ENCODE data around the gene MIP. TPM values are rescaled to one million over a fixed set of nuclear protein-coding genes. Genes with fewer than 3 reads are reported as not detected.

MIP gene
- total and polyA plus RNA-seq, 2 of the 13 experiments (the other 11 are each of a cell fraction or from before 2014, with no cell fraction given): not detected

DNA sequence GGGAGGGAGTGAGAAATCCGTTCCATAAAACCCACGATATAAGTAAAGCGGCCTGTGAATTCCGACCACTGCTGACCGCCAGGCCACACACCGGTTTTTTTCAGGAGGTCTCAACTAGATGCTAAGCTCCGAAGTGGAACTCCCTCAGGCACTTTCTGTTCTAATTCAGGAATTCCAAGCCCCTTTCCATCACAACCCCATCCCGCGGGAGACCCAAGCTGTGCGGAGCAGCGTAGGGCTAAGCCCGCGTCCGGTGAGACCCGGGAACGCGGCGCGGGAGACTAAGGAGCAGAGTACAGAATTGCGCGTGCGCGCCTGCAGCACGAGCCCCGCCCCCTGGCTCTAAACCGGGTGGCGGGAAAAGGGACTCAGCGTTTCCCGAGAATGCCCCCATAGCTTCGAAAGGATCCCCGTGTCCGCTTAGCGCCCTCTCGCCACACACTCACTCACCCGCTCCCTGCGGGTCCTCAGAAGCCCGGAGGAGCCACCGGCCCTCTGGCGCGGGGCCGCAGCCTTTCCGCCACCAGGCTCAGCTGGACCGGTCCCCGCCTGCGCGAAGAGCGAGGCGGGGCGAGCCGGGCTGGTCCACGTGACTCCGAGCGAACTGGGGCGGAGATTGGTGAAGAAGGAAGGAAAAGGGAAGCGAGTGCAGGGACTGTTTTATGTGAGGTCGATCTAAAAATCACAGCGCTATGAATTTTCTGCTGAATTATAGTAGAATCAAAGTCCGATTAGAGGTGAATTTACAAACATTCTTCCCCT lies 5.4 kb downstream of the MIP start, which contains the start of gene TIMELESS (continued):
- TF ChIP-seq, protein P1, sequence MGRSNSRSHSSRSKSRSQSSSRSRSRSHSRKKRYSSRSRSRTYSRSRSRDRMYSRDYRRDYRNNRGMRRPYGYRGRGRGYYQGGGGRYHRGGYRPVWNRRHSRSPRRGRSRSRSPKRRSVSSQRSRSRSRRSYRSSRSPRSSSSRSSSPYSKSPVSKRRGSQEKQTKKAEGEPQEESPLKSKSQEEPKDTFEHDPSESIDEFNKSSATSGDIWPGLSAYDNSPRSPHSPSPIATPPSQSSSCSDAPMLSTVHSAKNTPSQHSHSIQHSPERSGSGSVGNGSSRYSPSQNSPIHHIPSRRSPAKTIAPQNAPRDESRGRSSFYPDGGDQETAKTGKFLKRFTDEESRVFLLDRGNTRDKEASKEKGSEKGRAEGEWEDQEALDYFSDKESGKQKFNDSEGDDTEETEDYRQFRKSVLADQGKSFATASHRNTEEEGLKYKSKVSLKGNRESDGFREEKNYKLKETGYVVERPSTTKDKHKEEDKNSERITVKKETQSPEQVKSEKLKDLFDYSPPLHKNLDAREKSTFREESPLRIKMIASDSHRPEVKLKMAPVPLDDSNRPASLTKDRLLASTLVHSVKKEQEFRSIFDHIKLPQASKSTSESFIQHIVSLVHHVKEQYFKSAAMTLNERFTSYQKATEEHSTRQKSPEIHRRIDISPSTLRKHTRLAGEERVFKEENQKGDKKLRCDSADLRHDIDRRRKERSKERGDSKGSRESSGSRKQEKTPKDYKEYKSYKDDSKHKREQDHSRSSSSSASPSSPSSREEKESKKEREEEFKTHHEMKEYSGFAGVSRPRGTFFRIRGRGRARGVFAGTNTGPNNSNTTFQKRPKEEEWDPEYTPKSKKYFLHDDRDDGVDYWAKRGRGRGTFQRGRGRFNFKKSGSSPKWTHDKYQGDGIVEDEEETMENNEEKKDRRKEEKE (IDR thresholded peaks at IDR 0.05): no peak
- TF ChIP-seq NFRKB (IDR thresholded peaks at IDR 0.05): no peak
- TF ChIP-seq, protein P2, sequence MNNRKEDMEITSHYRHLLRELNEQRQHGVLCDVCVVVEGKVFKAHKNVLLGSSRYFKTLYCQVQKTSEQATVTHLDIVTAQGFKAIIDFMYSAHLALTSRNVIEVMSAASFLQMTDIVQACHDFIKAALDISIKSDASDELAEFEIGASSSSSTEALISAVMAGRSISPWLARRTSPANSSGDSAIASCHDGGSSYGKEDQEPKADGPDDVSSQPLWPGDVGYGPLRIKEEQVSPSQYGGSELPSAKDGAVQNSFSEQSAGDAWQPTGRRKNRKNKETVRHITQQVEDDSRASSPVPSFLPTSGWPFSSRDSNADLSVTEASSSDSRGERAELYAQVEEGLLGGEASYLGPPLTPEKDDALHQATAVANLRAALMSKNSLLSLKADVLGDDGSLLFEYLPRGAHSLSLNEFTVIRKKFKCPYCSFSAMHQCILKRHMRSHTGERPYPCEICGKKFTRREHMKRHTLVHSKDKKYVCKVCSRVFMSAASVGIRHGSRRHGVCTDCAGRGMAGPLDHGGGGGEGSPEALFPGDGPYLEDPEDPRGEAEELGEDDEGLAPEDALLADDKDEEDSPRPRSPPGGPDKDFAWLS (CRISPR knock-in tag; IDR thresholded peaks at IDR 0.05; ENCODE audit: borderline replicate concordance): no peak
- no peak for TF ChIP-seq ZNF468 (CRISPR knock-in tag; IDR thresholded peaks at IDR 0.05)
- peak; percentile 45; the same call in 1 of the 2 replicates for TF ChIP-seq TP53 (CRISPR knock-in tag; conservative IDR thresholded peaks at IDR 0.05)
- no peak for TF ChIP-seq SIN3A (IDR thresholded peaks at IDR 0.05; ENCODE audit: borderline replicate concordance, low read depth, low read length)
- TF ChIP-seq SNAI1 (CRISPR knock-in tag; IDR thresholded peaks at IDR 0.05; ENCODE audit: borderline replicate concordance): peak; percentile 96
- no peak for TF ChIP-seq ATAD3A (CRISPR knock-in tag; IDR thresholded peaks at IDR 0.05)
- TF ChIP-seq, protein P3, sequence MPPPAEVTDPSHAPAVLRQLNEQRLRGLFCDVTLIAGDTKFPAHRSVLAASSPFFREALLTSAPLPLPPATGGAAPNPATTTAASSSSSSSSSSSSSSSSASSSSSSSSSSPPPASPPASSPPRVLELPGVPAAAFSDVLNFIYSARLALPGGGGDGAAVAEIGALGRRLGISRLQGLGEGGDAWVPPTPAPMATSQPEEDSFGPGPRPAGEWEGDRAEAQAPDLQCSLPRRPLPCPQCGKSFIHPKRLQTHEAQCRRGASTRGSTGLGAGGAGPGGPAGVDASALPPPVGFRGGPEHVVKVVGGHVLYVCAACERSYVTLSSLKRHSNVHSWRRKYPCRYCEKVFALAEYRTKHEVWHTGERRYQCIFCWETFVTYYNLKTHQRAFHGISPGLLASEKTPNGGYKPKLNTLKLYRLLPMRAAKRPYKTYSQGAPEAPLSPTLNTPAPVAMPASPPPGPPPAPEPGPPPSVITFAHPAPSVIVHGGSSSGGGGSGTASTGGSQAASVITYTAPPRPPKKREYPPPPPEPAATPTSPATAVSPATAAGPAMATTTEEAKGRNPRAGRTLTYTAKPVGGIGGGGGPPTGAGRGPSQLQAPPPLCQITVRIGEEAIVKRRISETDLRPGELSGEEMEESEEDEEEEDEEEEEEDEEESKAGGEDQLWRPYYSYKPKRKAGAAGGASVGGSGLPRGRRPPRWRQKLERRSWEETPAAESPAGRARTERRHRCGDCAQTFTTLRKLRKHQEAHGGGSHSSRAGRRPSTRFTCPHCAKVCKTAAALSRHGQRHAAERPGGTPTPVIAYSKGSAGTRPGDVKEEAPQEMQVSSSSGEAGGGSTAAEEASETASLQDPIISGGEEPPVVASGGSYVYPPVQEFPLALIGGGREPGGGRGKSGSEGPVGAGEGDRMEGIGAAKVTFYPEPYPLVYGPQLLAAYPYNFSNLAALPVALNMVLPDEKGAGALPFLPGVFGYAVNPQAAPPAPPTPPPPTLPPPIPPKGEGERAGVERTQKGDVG (CRISPR knock-in tag; IDR thresholded peaks at IDR 0.05; ENCODE audit: borderline replicate concordance): no peak
- no peak for TF ChIP-seq ZNF224 (CRISPR knock-in tag; IDR thresholded peaks at IDR 0.05)
- TF ChIP-seq FLYWCH1 (CRISPR knock-in tag; IDR thresholded peaks at IDR 0.05): no peak
- TF ChIP-seq, protein P4, sequence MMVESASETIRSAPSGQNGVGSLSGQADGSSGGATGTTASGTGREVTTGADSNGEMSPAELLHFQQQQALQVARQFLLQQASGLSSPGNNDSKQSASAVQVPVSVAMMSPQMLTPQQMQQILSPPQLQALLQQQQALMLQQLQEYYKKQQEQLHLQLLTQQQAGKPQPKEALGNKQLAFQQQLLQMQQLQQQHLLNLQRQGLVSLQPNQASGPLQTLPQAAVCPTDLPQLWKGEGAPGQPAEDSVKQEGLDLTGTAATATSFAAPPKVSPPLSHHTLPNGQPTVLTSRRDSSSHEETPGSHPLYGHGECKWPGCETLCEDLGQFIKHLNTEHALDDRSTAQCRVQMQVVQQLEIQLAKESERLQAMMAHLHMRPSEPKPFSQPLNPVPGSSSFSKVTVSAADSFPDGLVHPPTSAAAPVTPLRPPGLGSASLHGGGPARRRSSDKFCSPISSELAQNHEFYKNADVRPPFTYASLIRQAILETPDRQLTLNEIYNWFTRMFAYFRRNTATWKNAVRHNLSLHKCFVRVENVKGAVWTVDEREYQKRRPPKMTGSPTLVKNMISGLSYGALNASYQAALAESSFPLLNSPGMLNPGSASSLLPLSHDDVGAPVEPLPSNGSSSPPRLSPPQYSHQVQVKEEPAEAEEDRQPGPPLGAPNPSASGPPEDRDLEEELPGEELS (CRISPR knock-in tag; IDR thresholded peaks at IDR 0.05): no peak
- no peak for TF ChIP-seq MBNL3 (CRISPR knock-in tag; conservative IDR thresholded peaks at IDR 0.05)
- TF ChIP-seq CREB1 (IDR thresholded peaks at IDR 0.05): no peak
- TF ChIP-seq CREB1 (CRISPR knock-in tag; IDR thresholded peaks at IDR 0.05): no peak; the same call in 1 of the 2 replicates
- peak; percentile 53 for TF ChIP-seq TEAD3 (CRISPR knock-in tag; optimal IDR thresholded peaks at IDR 0.05; ENCODE audit: borderline replicate concordance)
- TF ChIP-seq GPN1 (CRISPR knock-in tag; IDR thresholded peaks at IDR 0.05; ENCODE audit: borderline replicate concordance): no peak
- no peak for TF ChIP-seq ZNF75D (CRISPR knock-in tag; IDR thresholded peaks at IDR 0.05; ENCODE audit: borderline replicate concordance)
- no peak for TF ChIP-seq ADNP (CRISPR knock-in tag; IDR thresholded peaks at IDR 0.05)

Data from HepG2 (cell line).